GM18505 (cell line): Measurements from ENCODE around the gene SNED1.

Experiments used
- ATAC-seq: cut with Tn5 transposase; IDR thresholded peaks from one replicate; pipeline ENCODE4 v1.9.1; 2021; ENCODE audit not compliant: unreplicated experiment
- POLR2A ChIP-seq: IDR thresholded peaks from 4 replicates; pipeline ENCODE4 v1.6.1; 2011; ENCODE audit warnings: borderline replicate concordance; ENCODE audit not compliant: insufficient read depth, insufficient read length; ENCODE audit errors: extremely low read depth

Gene SNED1

GRCh38 chr2:240996834-240997140 is 1.6 kb upstream of the SNED1 start:
- no peak for TF ChIP-seq POLR2A
- ATAC-seq, result no peak

- no peak for ATAC-seq
- no peak for TF ChIP-seq POLR2A
Observed at GRCh38 chr2:240997141-240997855, 1.1 kb upstream of the SNED1 start.

DNA sequence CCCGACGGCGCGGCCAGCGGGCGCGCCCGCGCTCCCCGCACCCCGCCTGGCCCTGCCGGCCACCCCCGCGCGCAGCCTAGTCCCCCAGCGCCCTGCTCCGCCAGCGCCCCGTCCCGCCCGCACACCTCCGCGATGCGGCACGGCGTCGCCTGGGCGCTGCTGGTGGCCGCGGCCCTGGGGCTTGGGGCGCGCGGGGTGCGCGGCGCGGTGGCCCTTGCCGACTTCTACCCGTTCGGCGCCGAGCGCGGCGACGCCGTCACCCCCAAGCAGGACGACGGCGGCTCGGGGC is 232 bp downstream of the SNED1 start:
- no peak for ATAC-seq
- no peak for TF ChIP-seq POLR2A

DNA sequence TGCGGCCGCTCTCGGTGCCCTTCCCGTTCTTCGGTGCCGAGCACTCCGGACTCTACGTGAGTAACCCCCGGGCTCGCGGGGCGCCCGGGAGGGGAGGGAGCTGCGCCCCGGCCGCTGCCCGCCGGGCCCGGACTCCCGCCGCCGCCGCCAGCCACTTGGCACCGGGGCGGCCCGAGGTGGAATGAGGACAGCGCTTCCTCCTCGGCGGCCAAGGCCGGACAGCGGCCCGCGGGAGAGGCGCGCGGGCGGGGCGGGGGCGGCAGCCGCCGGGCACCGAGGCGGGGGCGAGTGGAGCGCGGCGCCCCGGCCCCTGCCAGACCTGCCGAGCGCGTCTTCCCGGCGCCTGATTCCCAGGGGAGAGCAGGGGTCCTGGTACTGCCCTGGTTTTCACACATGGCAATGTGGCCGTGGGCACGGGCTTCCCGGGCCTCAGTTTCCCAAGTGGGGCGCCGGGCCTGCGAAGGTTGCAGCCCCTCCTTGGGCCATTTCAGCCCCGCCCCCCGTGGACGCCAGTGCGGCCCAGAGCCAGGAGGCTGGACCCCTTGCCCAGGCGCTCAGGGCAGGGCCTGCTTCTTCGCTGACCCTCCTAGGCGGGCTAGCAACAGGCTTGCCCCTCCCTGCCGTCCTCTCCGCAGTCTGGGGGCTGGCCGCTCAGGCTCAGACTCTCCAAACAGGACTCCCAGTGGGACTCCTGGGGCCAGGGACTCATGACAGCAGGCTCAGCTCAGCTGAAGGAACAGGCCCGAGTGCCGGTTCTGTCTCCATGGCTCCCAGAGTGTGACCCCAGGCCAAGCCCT is 775 bp downstream of the SNED1 start:
- TF ChIP-seq POLR2A, result no peak
- ATAC-seq, result no peak

GRCh38 chr2:240999873-241000541 is 1.6 kb downstream of the SNED1 start:
- no peak for TF ChIP-seq POLR2A
- ATAC-seq, result no peak

- no peak for ATAC-seq
- TF ChIP-seq POLR2A, result no peak
Observed at GRCh38 chr2:241000831-241001321, 2.5 kb downstream of the SNED1 start.

DNA sequence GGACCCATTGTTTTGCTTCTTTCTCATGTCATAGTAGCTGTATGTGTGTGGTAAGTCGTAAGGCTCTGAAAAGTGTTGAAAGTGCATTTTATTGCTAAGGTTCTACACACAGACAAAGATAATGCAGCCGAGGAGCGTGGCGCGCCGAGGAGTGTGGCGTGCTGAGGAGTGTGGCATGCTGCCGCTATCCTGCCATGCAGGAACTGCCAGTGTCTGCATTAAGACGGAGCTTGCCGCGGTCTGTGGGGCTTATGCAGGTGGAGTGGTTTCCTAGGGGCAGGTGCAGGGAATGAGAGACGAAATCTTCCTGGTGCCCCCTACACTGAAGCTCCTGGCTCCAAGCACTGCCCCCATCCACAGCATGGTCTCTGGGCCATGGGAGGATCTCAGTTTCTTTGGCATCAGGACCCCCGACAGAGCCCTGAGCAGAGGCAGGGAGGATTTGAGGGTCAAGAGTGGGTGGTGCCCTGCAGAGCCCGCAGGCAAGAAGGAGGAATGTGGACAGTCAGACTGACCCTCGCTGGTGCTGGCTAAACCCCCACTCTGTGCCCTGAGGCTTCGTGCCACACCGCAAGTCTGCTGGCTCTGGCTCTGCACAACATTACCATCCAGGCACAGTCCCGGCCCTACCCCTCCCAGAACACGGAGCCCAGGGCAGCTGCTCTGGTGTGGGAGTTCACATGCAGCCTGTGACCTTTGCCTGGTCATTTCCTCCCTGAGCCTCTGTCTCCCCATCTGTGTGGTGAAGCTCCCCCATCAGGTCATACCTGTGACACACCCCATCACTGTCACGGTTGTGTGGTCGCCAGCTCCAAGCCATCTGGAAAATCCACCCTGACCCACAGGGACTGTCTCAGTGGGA is 3.2 kb downstream of the SNED1 start:
- TF ChIP-seq POLR2A, result no peak
- ATAC-seq, result no peak

- TF ChIP-seq POLR2A, result no peak
- no peak for ATAC-seq
Observed at GRCh38 chr2:241002275-241003046, 4.0 kb downstream of the SNED1 start.

DNA sequence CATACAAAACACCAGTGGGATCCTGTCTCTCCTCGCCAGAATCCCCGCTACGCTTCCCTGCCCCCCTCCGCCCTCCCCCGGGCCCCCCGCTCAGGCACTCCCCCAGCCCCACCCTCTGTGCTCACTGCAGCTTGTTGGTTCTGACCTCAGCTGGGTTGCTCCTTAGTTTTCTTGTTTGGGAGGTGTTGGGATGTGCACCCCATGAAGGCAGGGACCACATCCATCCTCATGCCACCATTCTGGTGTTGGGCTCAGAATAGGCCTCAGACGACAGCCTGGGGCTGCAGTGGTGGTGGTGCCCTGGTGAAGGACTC is 4.6 kb downstream of the SNED1 start:
- no peak for ATAC-seq
- TF ChIP-seq POLR2A, result no peak

DNA sequence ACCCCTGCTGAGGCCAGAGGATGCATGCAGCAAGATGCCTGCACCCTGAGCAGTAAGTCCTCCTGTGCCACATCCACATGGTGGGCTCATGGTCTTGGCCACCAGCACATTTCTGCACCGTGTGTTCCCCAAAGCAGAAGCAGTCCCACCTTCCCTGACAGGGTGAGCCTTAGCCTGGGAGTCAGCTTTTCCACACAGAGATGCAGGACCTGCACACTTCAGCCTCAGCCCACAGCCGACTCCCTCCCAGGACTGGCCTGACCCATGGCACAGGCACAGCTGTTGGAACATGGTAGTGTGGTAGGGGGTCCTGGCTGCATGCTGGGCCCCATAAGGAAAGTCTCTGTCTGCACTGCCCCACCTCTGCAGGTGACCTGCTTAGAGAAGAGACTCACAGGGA is 5.0 kb downstream of the SNED1 start:
- ATAC-seq, result no peak
- no peak for TF ChIP-seq POLR2A

DNA sequence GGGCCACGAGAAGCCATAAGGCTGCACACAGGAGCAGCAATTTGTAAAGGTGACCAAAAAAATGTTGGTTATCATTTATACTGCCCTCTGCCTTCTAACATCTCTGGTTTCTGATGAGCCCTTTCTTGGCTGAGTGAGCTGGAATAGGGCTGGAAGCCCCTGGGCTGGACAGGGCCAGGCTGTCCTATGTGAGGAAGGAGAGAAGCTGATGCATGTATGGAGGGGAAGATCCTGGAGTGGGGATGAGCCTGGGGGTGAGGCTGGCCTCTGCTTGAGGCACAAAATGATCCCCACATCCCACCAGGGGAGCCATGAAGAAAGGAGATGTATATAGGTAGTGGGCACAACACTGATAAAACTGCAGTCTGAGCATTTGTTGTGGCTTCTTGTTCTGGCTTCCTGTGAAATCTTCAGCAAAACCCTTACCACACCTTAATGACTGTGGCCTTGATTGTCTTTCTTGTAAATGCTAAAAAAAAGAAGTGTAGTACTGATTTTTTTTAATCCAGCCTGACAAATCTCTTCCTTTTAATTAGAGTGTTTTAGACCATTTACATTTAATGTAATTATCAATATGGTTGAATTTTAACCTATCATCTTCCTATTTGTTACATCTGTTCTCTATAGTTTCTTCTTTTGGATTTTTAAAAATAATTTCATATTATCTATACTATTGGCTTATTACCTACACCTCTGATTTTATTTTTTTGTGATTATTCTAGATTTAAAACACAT is 5.6 kb downstream of the SNED1 start:
- ATAC-seq, result no peak

GRCh38 chr2:241005569-241005968 is 7.2 kb downstream of the SNED1 start:
- no peak for TF ChIP-seq POLR2A
- no peak for ATAC-seq

More for the DNA sequence above, 5.6 kb downstream of the SNED1 start:
- no peak for TF ChIP-seq POLR2A
